ENCODE data around the gene MFNG.
A peak's percentile ranks its signal among the peaks of the same experiment; 100 is the strongest.
"Not testable (repeated sequence)": the region's sequence is repeated elsewhere in the genome, so short reads cannot be mapped to it uniquely, and the experiment has no call there.

Gene MFNG

GRCh38 chr22:37472418-37473006 lies 13.7 kb downstream of the MFNG start:
- DNase-seq (ENCODE audit: low read depth, low spot score): no peak
- no peak overlapping the region for H3K4me3 ChIP-seq (ENCODE audit: low read depth, low read length)
- ChIA-PET CTCF (interaction anchor here (0.6 to 4.9 kb wide), 30 partner anchors 9 to 232 kb away, joined by 3 to 36 read pairs (median 4); partner anchors contain the start of gene MFNG), POLR2A (no interaction called here)
- TF ChIP-seq CTCF (IDR thresholded peaks at IDR 0.05; ENCODE audit: insufficient read depth, low read length, missing control alignments): peak; percentile 61

- TF ChIP-seq CTCF (IDR thresholded peaks at IDR 0.05; ENCODE audit: insufficient read depth, low read length, missing control alignments): no peak
- H3K4me3 ChIP-seq (ENCODE audit: low read depth, low read length): no peak overlapping the region
- POLR2A ChIA-PET: no interaction called here
- CTCF ChIA-PET: interaction anchor here (0.8 to 4.9 kb wide), 23 partner anchors 9 to 231 kb away, joined by 3 to 36 read pairs (median 4); partner anchors contain the start of gene MFNG
- no peak for DNase-seq (ENCODE audit: low read depth, low spot score)
Observed at GRCh38 chr22:37471727-37472417, 14.3 kb downstream of the MFNG start.

GRCh38 chr22:37470087-37470445 lies 16.1 kb downstream of the MFNG start:
- no peak for DNase-seq (ENCODE audit: low read depth, low spot score)
- POLR2A ChIA-PET: no interaction called here
- TF ChIP-seq CTCF (IDR thresholded peaks at IDR 0.05; ENCODE audit: insufficient read depth, low read length, missing control alignments): no peak
- H3K4me3 ChIP-seq (ENCODE audit: low read depth, low read length): no peak overlapping the region
- CTCF ChIA-PET: interaction anchor here (0.9 to 4.9 kb wide), 4 partner anchors 12 to 153 kb away, joined by 4 to 36 read pairs (median 8); no protein-coding TSS in a partner anchor

GRCh38 chr22:37469416-37470086 lies 16.6 kb downstream of the MFNG start:
- ChIA-PET CTCF (interaction anchor here (0.9 to 4.9 kb wide), 4 partner anchors 11 to 153 kb away, joined by 4 to 36 read pairs (median 8); no protein-coding TSS in a partner anchor), POLR2A (no interaction called here)
- DNase-seq (ENCODE audit: low read depth, low spot score): no peak
- TF ChIP-seq CTCF (IDR thresholded peaks at IDR 0.05; ENCODE audit: insufficient read depth, low read length, missing control alignments): no peak
- no peak overlapping the region for H3K4me3 ChIP-seq (ENCODE audit: low read depth, low read length)

- H3K4me3 ChIP-seq (ENCODE audit: low read depth, low read length); DNase-seq (ENCODE audit: low read depth, low spot score); POLR2A ChIA-PET: not testable (repeated sequence)
- CTCF ChIA-PET: interaction anchor here (2.5 to 4.9 kb wide), 2 partner anchors 10 to 151 kb away, joined by 13 to 36 read pairs; no protein-coding TSS in a partner anchor
Observed at GRCh38 chr22:37468201-37468695, 17.9 kb downstream of the MFNG start.

- CTCF ChIA-PET: interaction anchor here (1.0 to 2.8 kb wide), 2 partner anchors 10 to 151 kb away, joined by 4 to 16 read pairs; no protein-coding TSS in a partner anchor
- TF ChIP-seq CTCF (IDR thresholded peaks at IDR 0.05; ENCODE audit: insufficient read depth, low read length, missing control alignments): no peak
- H3K4me3 ChIP-seq (ENCODE audit: low read depth, low read length): no peak overlapping the region
- DNase-seq (ENCODE audit: low read depth, low spot score): no peak
- POLR2A ChIA-PET: no interaction called here
Observed at GRCh38 chr22:37467391-37467955, 18.7 kb downstream of the MFNG start.

Data from AG04449 (cell line).